Raji (cell line): ENCODE data around the gene IL16.

Experiments used
- POLR2A ChIP-seq: IDR thresholded peaks from 2 replicates; pipeline ENCODE4 v1.6.1; 2011; ENCODE audit warnings: low read depth, low read length, control low read depth; ENCODE audit not compliant: insufficient read depth

The IL16 gene

DNA sequence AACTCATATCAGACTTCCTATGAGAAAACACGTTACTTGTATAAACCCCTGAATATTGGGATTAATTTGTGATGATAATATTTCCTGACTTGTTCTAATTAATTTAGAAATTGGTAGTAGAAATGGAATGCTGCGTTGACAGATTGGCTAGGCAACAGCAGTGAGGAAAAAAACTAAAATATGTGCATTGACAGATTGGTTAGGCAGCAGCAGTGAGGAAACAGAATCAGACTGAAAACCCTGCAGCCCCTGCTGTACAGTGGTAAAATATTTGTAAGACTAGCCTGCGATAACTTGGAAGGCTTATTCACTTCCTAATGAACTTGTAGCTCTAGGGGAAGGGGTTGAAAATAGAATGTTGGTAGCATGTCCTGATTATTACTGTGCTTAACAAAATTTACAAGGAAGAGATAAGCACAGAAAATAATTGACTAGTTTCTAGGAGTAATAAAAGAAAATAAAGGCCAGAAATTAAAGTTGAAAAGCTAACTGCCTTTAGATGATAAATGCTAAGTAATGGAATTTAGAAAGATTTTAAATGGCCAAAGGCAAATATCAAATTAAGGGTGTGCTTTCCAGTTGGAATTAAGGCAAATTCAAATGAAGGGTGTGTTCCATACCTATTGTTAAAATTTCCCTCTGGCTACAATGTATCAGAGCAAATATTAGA lies 29.9 kb upstream of the IL16 start:
- TF ChIP-seq POLR2A: no peak

DNA sequence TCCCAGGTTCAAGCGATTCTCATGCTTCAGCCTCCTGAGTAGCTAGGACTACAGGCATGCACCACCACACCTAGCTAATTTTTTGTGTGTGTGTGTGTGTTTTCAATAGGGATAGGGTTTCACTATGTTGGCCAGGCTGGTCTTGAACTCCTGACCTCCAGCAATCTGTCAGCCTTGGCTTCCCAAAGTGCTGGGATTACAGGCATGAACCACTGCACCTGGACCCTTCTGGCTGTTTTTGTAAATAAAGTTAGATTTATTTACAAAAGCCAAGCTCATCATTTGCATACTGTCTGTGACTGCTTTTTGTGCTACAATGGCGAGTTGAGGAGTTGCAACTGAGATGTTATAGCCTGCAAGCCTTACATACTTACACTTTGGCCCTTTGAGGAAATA lies 28.6 kb upstream of the IL16 start:
- TF ChIP-seq POLR2A: no peak

DNA sequence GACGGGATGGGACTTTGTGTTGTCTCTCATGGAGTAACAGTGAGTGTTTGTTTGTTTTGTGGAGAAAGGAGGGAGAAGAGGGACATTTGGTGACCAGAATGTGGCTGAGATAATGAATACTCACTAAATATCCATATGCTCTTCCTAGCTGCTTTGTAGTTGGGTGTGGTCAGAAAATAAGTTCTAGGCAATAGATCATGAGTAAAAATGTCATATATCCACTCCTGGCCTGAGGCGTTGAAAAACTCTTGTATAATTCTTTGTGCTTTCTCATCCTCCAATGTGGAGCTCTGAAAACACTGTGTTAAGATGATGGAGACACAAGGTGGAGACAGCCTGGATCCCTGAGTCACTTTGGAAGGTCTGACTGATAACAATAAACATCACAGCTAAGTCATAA lies 28.0 kb upstream of the IL16 start:
- no peak for TF ChIP-seq POLR2A

DNA sequence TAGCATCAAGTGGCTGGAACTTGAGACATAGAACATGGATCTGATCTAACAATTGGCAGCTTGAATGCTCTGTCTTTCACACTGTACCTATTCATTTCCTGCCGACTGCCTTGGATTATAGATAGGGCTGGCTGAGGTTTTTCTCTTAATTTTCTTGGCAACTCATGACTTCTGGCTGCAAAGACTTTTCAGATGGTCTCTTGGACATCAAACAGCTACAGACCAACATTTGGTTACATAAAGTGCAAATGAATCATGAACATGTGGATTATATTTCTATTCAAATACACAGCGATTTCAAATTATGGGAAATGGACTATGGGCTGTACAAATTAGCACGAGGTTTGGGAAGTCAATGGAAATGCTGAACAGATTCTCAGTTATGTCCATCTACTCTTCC lies 26.2 kb upstream of the IL16 start:
- TF ChIP-seq POLR2A: no peak

DNA sequence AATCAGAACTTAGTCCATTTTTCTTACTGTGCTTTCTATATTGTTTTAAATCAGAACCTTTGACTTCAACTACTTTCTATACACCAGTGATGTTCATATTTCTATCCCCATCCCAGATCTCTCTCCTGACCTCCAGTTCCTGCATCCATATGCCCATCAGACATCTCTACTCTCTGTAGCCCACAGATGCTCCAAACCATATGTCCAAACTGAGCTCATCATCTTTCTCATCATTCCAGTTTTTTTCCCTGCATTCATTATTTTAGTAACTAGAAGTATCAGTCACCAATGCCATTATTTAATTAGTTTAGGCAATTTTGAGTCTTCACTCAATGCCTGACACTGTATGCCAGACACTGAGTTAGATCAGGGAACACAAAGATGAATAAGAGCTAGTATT lies 25.4 kb upstream of the IL16 start:
- TF ChIP-seq POLR2A: no peak

DNA sequence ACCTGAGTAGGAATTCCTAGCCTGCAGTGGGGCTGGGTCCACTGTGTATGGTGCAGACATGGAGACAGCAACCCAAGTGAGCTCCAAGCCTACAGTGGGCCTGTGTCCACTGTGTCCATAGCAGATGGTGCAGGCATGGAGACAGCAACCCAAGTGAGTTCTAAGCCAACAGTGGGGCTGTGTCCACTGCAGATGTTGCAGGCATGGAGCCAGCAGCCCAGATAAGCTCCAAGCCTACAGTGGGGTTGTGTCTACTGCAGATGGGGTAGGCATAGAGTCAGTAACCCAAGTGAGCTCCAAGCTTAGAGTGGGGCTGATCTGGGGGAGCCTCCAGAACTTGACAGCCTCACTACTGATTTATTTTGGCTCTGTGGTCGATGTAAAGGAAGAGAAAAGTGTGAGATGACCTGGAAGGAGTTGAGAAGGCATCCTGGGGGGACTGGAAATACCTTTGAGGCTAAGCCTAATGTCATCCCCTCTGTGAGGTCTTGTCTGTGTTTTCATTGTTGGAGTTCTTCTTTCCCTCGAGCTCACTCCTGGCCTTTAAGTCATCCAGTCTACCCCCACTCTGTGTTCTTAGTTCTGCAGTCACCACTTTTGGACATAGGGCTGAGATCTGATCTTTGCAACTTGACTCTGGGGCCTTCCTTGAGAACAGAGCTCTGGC lies 22.4 kb upstream of the IL16 start:
- TF ChIP-seq POLR2A: no peak

DNA sequence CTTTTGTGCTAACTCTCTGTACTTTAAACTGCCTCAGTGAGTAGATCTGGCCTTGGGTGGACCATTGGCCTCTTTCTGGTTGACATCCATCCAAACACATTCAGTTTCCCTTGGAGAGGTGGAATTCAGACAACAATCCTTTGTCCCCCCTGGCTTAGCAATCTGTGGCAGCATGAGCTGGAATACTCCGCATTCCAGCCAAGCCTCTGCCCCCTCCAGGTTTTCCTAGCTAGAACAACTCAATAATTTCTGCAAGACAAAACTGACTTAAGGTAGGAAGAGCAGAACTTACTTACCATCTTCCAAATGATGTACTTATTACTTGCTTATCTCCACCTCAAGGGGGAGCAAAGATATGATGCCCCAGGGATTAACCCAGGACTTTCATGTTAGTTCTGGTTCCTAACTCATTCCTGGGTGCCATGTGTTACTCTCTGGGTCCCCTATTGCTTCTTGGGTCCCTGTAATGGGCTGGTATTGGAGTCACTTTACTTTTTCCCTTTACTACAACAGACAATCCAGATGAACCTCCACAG lies 21.8 kb upstream of the IL16 start:
- TF ChIP-seq POLR2A: no peak

DNA sequence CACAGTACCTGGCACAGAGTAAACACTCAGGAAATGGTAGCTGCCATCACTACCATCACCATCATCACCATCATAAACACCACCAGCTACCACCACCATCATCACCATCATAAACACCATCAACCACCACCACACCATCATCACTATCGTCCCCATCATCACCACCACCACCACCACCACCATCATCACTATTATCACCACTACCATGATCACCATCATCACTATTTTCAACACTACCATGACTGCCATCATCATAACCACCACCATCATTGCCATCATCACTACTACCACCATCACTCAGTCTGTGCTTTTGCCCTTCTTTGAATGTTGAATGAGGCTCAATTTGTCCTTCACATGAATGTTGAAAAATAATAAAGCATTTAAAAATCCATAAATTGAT lies 21.2 kb upstream of the IL16 start:
- no peak for TF ChIP-seq POLR2A

DNA sequence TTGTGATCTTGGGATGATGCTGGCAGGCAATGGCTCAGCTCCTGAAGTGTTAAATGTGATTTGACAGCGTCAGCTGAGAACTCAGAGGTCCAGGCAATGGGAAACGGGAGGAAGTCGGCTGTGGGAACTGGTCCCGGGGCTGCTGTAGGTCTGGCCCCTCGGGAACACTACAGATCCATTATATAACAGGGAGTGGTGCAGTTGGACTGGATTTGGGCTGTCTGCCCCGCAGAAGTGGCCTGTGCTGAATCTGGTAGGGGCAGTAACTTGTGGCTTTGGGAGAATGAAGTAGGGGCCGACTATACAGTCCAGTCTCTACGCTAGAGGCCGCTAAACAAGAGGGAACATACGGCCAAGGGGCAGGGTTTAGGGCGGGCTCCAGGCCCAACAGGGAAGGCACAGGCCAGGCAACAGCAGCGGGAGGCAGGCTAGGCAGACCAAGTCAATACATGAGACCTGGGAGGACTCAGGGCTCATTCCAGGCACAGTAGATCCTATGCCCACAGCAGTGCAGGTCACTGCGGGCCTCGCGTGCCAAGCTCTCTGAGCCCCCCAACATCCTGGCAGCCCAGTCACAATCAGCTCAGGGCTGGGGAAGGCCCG lies 20.3 kb upstream of the IL16 start:
- TF ChIP-seq POLR2A: no peak

DNA sequence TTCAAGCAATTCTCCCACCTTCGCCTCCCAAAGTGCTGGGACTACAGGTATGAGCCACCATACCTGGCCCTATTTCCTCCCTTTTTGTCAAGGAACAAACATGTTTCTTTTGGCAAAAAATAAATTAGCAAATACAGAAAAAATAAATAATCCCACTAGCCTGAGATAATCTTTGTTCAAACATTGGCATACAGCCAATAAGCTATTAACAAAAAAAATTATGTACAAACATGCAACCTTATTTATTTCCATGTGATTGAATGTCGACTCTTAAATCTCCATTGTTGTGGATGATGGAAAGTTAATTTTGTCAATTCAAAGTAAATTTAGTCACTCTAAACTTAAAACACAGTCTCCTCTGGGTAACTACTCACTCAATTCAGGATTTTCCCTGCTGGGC lies 18.3 kb upstream of the IL16 start:
- TF ChIP-seq POLR2A: no peak

DNA sequence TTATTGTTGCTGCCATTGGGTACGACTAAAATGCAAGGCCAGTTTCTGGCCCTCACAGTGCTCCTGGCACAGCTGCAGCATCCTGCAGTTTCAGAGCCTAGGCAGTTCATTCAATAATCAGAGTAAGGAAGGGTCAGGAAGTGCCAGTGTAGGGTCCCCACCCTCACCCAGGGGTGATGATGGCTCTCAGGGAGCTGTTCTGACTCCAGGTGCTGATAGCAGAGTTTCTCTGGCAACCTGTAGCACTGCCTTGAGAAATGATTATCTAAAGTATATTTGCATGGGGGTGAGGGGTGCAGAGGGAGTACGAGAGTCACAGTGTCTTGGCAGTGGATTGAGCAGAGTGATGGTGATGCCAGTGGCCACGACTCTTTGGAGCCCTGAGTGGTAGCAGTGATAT lies 15.5 kb upstream of the IL16 start:
- no peak for TF ChIP-seq POLR2A

DNA sequence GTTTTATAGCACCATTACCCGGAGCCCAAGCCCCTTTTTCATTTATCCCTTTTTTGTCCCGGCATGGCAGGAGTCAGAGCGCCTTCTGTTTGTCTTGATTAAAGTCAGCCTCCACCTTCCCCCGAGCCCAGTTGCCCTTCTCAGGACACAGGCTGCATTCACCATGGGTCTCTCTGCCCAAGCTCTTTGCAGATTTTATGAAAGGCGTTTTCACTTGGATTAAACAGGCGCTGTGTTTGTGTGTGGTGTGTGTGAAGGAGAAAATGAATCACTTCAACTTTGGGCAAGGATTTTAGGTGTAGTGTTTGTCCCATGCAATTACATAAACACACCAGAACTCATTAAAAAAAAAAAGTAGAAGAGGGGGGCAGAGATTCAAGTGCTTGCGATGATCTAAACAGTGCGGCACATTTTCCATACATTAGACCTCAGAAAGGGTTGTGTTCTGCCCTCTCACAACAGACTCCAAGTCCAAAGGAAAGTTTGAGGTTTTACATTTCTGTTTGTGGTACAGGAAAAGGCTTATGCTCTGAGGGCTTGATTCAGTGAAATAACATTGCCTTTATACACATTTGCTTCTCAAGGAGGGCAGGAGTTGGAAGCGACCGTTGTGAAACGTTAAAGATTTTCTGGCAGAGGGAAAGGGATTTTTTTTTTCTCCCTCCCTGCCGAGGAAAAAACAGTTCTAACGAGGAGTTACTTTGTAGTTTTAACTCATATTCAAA lies 14.5 kb upstream of the IL16 start:
- no peak for TF ChIP-seq POLR2A

DNA sequence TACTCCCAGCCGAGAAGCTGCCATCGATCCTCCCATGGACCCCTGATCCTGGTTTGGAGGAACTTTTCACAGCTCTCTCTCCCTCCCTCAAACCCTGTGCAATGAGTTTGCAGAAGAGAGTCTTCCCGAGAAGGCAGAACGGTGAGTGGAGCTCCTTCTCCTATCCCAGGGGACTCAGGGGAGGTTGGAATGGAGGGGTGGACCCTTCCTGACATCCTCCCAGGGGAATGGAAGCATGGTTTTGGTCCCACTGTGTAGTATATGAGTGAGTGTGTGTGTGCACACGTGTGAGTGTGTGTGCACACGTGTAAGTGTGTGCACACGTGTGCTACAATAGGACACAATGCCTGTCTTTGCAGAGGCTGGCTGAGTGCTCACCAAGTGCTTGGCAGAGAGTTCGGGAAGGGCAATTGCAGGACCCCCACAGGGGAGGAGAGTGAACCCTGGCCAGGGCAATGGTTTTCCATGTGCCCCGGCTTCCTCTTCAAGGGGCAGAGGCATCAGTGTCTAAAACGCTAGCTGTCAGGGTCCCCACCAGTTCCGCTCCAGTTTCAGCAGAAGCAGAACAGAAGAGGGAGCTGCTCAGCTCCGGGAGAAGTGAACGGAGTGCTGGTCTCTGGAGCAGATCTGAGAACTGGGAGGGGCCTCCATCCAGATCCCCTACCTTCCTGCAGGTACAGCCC lies 13.8 kb upstream of the IL16 start:
- no peak for TF ChIP-seq POLR2A

DNA sequence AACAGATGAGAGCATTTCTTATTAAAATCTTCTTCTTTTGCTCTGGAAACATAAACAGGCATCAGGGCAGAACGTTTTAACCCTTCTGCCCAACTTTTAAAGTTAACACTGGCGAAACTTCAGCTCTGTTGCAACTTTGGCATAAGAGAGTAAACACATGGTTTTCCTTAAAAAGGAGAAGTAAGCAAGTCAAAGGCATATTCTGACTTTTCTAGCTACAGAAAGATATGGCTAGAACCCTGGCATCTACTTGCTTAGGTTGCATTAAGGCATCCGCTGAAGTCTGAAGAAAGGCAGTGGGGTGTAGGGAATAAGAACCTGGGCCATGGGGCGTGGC lies 13.3 kb upstream of the IL16 start:
- no peak for TF ChIP-seq POLR2A

DNA sequence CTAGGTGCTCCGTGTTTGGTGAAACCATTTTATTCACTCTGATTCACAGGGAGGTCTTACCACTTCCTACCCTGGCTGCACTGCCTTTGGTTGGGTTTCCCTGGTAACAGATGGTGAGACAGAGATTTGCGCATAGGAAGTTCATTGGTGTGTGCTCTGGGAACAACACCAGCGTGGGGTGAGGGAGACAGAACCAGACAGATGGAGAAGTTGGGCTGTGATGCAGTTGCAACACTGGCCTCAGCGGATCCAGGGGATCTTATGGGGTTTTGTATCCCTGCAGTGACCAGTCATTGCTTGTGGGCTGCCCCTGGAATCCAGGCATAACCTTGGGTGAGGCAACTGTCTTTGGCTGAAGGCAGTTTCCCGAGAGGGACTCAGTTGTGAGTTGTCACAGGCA lies 12.5 kb upstream of the IL16 start:
- TF ChIP-seq POLR2A: no peak
